Gastrocnemius medialis (tissue), 4 donors: ENCODE measurements around the gene SAMD4A.

Experiments
- POLR2A ChIP-seq, 2 donors: fragments of 450-650 bp; IDR thresholded peaks; one replicate each; pipeline ENCODE4 v1.6.1; 2017; ENCODE audit warnings: antibody characterized with exemption in 2 of 2, mild to moderate bottlenecking in 2 of 2, moderate library complexity in 2 of 2
- TF ChIP-seq, protein P1 (sequence below), 5 experiments: fragments of 450-650 bp in 3 of 5; fragments of 200-600 bp in 2 of 5; sonication (generic) in 2 of 5; IDR thresholded peaks in 4 of 5; conservative IDR thresholded peaks in 1 of 5; 1 replicate in 4 of 5; 2 replicates in 1 of 5; pipeline ENCODE4 v1.5.1; 2016 to 2019; ENCODE audit warnings: antibody characterized with exemption in 5 of 5, mild to moderate bottlenecking in 3 of 5, moderate library complexity in 3 of 5

- TF ChIP-seq, protein P1, sequence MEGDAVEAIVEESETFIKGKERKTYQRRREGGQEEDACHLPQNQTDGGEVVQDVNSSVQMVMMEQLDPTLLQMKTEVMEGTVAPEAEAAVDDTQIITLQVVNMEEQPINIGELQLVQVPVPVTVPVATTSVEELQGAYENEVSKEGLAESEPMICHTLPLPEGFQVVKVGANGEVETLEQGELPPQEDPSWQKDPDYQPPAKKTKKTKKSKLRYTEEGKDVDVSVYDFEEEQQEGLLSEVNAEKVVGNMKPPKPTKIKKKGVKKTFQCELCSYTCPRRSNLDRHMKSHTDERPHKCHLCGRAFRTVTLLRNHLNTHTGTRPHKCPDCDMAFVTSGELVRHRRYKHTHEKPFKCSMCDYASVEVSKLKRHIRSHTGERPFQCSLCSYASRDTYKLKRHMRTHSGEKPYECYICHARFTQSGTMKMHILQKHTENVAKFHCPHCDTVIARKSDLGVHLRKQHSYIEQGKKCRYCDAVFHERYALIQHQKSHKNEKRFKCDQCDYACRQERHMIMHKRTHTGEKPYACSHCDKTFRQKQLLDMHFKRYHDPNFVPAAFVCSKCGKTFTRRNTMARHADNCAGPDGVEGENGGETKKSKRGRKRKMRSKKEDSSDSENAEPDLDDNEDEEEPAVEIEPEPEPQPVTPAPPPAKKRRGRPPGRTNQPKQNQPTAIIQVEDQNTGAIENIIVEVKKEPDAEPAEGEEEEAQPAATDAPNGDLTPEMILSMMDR (IDR thresholded peaks at IDR 0.05 in 4 of 5, conservative IDR thresholded peaks at IDR 0.05 in 1 of 5) = no peak
- no peak for TF ChIP-seq POLR2A (IDR thresholded peaks at IDR 0.05)
Measured at GRCh38 chr14:54627219-54627539, 60.3 kb downstream of the SAMD4A start.
